ENCODE results near the gene ZSWIM1. TPM values are rescaled to one million over a fixed set of nuclear protein-coding genes. Genes with fewer than 3 reads are reported as not detected.
"Not testable (repeated sequence)": the region's sequence is repeated elsewhere in the genome, so short reads cannot be mapped to it uniquely, and the experiment has no call there.

ZSWIM1 gene
- total RNA-seq, 2 donors from 2014 or later, result 9.8 to 13.8 TPM

GRCh38 chr20:45897289-45897688 lies 16.3 kb downstream of the ZSWIM1 start:
- DNase-seq (ENCODE audit: low spot score), result no peak
- Histone ChIP-seq H3K4me1 (peaks cover 0 to 8% of the 10 kb centered on the region in 2 donors), H3K4me3 (no peak overlapping the region), H3K27ac (no peak overlapping the region), H3K36me3 (peaks cover 78% of the 10 kb centered on the region), H3K27me3 (no peaks in the 10 kb centered on the region), H3K9me3 (no peaks in the 10 kb centered on the region)
- TF ChIP-seq CTCF (IDR thresholded peaks at IDR 0.05), result no peak

- Histone ChIP-seq H3K4me1 (peaks cover 0 to 4% of the 10 kb centered on the region in 2 donors), H3K27me3 (no peaks in the 10 kb centered on the region), H3K4me3 (no peak overlapping the region), H3K27ac (no peak overlapping the region), H3K9me3 (no peaks in the 10 kb centered on the region), H3K36me3 (peaks cover 78% of the 10 kb centered on the region)
- TF ChIP-seq CTCF (IDR thresholded peaks at IDR 0.05), result no peak
- no peak for DNase-seq (ENCODE audit: low spot score)
Measured at GRCh38 chr20:45897692-45898091, 16.7 kb downstream of the ZSWIM1 start.

GRCh38 chr20:45898285-45898684 lies 17.3 kb downstream of the ZSWIM1 start:
- Histone ChIP-seq H3K27ac (no peak overlapping the region), H3K4me1 (no peaks in the 10 kb centered on the region), H3K27me3 (no peaks in the 10 kb centered on the region), H3K9me3 (no peaks in the 10 kb centered on the region), H3K36me3 (peaks cover 79% of the 10 kb centered on the region), H3K4me3 (no peak overlapping the region)
- no peak for DNase-seq (ENCODE audit: low spot score)
- TF ChIP-seq CTCF (IDR thresholded peaks at IDR 0.05), result no peak

- no peak overlapping the region for H3K27ac ChIP-seq
- no peak for DNase-seq (ENCODE audit: low spot score)
- H3K36me3 ChIP-seq, result peaks cover 76% of the 10 kb centered on the region
- no peak for TF ChIP-seq CTCF (IDR thresholded peaks at IDR 0.05)
- H3K4me3 ChIP-seq, result no peak overlapping the region
- H3K27me3 ChIP-seq, result no peaks in the 10 kb centered on the region
- no peaks in the 10 kb centered on the region for H3K9me3 ChIP-seq
- no peaks in the 10 kb centered on the region for H3K4me1 ChIP-seq
Measured at GRCh38 chr20:45899046-45899835, 18.2 kb downstream of the ZSWIM1 start.

GRCh38 chr20:45901332-45901731 lies 20.3 kb downstream of the ZSWIM1 start:
- H3K9me3 ChIP-seq; H3K27ac ChIP-seq; DNase-seq (ENCODE audit: low spot score); H3K27me3 ChIP-seq; H3K4me1 ChIP-seq; H3K4me3 ChIP-seq: not testable (repeated sequence)
- peaks cover 60% of the 10 kb centered on the region for H3K36me3 ChIP-seq

GRCh38 chr20:45902199-45902701 lies 21.2 kb downstream of the ZSWIM1 start:
- H3K4me1 ChIP-seq, result no peaks in the 10 kb centered on the region
- no peaks in the 10 kb centered on the region for H3K27me3 ChIP-seq
- H3K4me3 ChIP-seq, result no peak overlapping the region
- DNase-seq (ENCODE audit: low spot score), result no peak
- H3K36me3 ChIP-seq, result peaks cover 51% of the 10 kb centered on the region
- no peak overlapping the region for H3K27ac ChIP-seq
- H3K9me3 ChIP-seq, result no peaks in the 10 kb centered on the region
- TF ChIP-seq CTCF (IDR thresholded peaks at IDR 0.05), result no peak
